Cardiac muscle cell (in vitro differentiated cells and primary cell): ENCODE data around the gene NPEPL1. TPM values are rescaled to one million over a fixed set of nuclear protein-coding genes. Genes with fewer than 3 reads are reported as not detected.

Experiments
- DNase-seq, 2 donors: peaks; one replicate each; pipeline versions ENCODE4 v3.0.0 to v3.0.0-alpha.2; 2010 to 2017; ENCODE audit warnings: low read depth in 1 of 2, low spot score in 1 of 2
- H3K27ac ChIP-seq: fragments of 200-600 bp; sonication (generic); 2 replicates; pipeline ENCODE4 v1.5.1; 2016
- H3K27me3 ChIP-seq: fragments of 200-600 bp; sonication (generic); 2 replicates; pipeline ENCODE4 v1.6.0; 2016; ENCODE audit warnings: control low read depth
- H3K36me3 ChIP-seq: fragments of 200-600 bp; sonication (generic); 2 replicates; pipeline ENCODE4 v1.5.1; 2016; ENCODE audit warnings: control low read depth
- H3K4me1 ChIP-seq: fragments of 200-600 bp; sonication (generic); 2 replicates; pipeline ENCODE4 v1.8.1; 2017; ENCODE audit warnings: low read depth, mild to moderate bottlenecking, mixed run types
- H3K4me3 ChIP-seq: fragments of 200-600 bp; sonication (generic); 2 replicates; pipeline ENCODE4 v1.5.1; 2016; ENCODE audit warnings: mild to moderate bottlenecking
- H3K9me3 ChIP-seq: fragments of 200-600 bp; sonication (generic); 2 replicates; pipeline ENCODE4 v1.5.1; 2017; ENCODE audit warnings: low read depth, mild to moderate bottlenecking, control low read depth
- polyA plus RNA-seq: library from polyadenylated mRNA; unstranded; fragments of >200 nt; fragmentation: Nextera tagmentation; extraction: Ambion mirVana; gene quantifications from 2 replicates; pipeline ENCODE4 v1.2.1, GENCODE V29; 2016
- total RNA-seq: library from RNA; depleted of rRNA; stranded (reverse); fragments of >200 nt; gene quantifications from 2 replicates; pipeline ENCODE4 v1.2.3, GENCODE V29; 2016
- TF ChIP-seq, protein P1 (sequence below): IDR thresholded peaks from 2 replicates; pipeline ENCODE4 v1.5.1; 2012; ENCODE audit warnings: low read depth, mild to moderate bottlenecking, low read length

Gene NPEPL1
- total and polyA plus RNA-seq, 2 experiments from 2014 or later: 58.4 to 59.0 TPM

DNA sequence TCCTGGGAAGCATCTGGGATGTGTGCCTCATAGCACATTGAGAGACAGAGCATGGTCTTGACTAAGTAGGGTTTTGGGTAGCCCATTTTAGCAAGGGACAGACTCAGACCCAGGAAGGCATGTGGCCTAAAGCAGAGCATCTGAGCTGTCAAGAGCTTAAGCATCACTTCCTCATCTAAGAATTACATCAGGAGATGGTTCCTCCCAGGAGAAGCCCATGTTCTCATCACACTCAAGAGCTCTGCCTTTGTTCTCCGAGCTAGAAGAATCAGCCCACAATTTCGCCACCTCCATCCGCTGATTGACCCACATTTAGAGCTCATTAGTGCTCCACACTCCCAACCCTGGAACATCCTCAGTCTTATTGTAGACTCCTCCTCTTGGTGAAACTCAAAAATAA lies 68.3 kb downstream of the NPEPL1 start:
- Histone ChIP-seq H3K4me1 (no peaks in the 10 kb centered on the region), H3K36me3 (no peaks in the 10 kb centered on the region), H3K27ac (no peak overlapping the region), H3K27me3 (no peaks in the 10 kb centered on the region), H3K9me3 (no peaks in the 10 kb centered on the region), H3K4me3 (no peak overlapping the region)
- no peak for DNase-seq
- TF ChIP-seq, protein P1, sequence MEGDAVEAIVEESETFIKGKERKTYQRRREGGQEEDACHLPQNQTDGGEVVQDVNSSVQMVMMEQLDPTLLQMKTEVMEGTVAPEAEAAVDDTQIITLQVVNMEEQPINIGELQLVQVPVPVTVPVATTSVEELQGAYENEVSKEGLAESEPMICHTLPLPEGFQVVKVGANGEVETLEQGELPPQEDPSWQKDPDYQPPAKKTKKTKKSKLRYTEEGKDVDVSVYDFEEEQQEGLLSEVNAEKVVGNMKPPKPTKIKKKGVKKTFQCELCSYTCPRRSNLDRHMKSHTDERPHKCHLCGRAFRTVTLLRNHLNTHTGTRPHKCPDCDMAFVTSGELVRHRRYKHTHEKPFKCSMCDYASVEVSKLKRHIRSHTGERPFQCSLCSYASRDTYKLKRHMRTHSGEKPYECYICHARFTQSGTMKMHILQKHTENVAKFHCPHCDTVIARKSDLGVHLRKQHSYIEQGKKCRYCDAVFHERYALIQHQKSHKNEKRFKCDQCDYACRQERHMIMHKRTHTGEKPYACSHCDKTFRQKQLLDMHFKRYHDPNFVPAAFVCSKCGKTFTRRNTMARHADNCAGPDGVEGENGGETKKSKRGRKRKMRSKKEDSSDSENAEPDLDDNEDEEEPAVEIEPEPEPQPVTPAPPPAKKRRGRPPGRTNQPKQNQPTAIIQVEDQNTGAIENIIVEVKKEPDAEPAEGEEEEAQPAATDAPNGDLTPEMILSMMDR: no peak

DNA sequence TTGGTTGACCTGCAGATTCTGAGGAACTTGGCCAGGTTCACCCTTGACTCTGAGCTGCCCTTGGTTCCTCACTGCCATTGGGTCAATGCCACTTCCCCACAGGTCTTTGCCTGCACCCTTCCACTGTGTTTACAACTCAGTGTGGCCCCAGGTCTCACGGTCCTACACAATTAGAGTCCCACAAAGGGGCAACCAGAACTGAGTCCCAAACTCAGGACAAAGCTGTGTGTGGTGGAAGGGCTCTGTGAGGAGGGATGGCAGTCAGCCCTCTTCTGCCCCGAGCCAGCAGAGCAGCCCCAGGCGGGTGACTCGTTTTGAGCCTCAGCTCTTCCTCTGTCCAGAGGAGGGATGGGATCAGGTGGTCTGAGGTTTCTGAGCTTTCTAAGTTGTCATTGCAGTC lies 69.5 kb downstream of the NPEPL1 start:
- H3K36me3 ChIP-seq: no peaks in the 10 kb centered on the region
- H3K4me3 ChIP-seq: no peak overlapping the region
- no peaks in the 10 kb centered on the region for H3K9me3 ChIP-seq
- H3K27me3 ChIP-seq: no peaks in the 10 kb centered on the region
- no peak overlapping the region for H3K27ac ChIP-seq
- H3K4me1 ChIP-seq: no peaks in the 10 kb centered on the region
- no peak for DNase-seq
- TF ChIP-seq, protein P1: no peak

DNA sequence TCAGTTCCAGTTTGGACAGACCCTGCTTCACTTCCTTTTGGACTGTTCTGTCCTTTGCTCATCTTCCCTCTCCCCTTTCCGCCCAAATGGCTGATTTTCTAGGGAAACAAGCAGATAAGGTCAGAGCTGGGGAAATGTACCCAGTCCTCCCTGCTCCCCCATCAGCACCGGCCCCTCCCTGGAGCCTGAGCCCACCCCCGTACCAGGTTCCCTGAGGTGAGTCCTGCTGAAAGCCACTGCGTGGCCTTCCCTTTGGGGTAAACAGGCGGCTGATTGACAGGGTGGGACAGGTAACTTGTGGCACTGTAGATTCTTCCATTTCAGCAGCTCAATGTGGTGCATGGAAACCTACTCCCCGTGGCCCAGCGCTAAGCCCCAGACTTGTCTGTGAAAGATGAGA lies 70.5 kb downstream of the NPEPL1 start:
- Histone ChIP-seq H3K4me3 (no peak overlapping the region), H3K9me3 (no peaks in the 10 kb centered on the region), H3K27me3 (no peaks in the 10 kb centered on the region), H3K36me3 (no peaks in the 10 kb centered on the region), H3K27ac (no peak overlapping the region), H3K4me1 (no peaks in the 10 kb centered on the region)
- no peak for DNase-seq
- TF ChIP-seq, protein P1: no peak

Other genes with a start within 250 kb of the NPEPL1 start
- gene APCDD1L, start 177.4 kb upstream of the NPEPL1 start, total RNA-seq: 0.21 and 0.46 TPM in 2 replicates
- gene APCDD1L, start 177.4 kb upstream of the NPEPL1 start, polyA plus RNA-seq: 1.1 and 1.4 TPM in 2 replicates
- 29.9 and 58.1 TPM in 2 replicates for gene STX16, start 41.5 kb upstream of the NPEPL1 start, total RNA-seq
- gene STX16, start 41.5 kb upstream of the NPEPL1 start, polyA plus RNA-seq: 55.5 and 87.7 TPM in 2 replicates
- gene GNAS-AS1, start 158.1 kb downstream of the NPEPL1 start, total RNA-seq: 1.3 and 1.8 TPM in 2 replicates
- gene GNAS-AS1, start 158.1 kb downstream of the NPEPL1 start, polyA plus RNA-seq: 1.3 and 1.4 TPM in 2 replicates
- gene GNAS, start 159.9 kb downstream of the NPEPL1 start, total RNA-seq: 1,319 and 1,641 TPM in 2 replicates
- gene GNAS, start 159.9 kb downstream of the NPEPL1 start, polyA plus RNA-seq: 2,522 and 2,744 TPM in 2 replicates